Left ventricle myocardium inferior (tissue), 1 donor: ENCODE data around the gene NAT14. TPM values are rescaled to one million over a fixed set of nuclear protein-coding genes. Genes with fewer than 3 reads are reported as not detected.
A peak's percentile ranks its signal among the peaks of the same experiment; 100 is the strongest.
"Not testable (repeated sequence)": the region's sequence is repeated elsewhere in the genome, so short reads cannot be mapped to it uniquely, and the experiment has no call there.

Experiments
- DNase-seq: peaks from one replicate; pipeline ENCODE4 v3.0.0-alpha.2; 2020
- H3K27ac ChIP-seq: fragments of 200-600 bp; replicated peaks from 2 replicates; pipeline ENCODE4 v1.8.0; 2021
- H3K27me3 ChIP-seq: fragments of 200-600 bp; 2 replicates; pipeline ENCODE4 v1.8.0; 2021; ENCODE audit warnings: low read depth
- H3K36me3 ChIP-seq: fragments of 200-600 bp; 2 replicates; pipeline ENCODE4 v1.8.0; 2021
- H3K4me1 ChIP-seq: fragments of 200-600 bp; 2 replicates; pipeline ENCODE4 v1.8.0; 2021
- H3K4me3 ChIP-seq: fragments of 200-600 bp; 2 replicates; pipeline ENCODE4 v1.8.0; 2021; ENCODE audit warnings: mild to moderate bottlenecking, moderate library complexity
- H3K9me3 ChIP-seq: fragments of 200-600 bp; replicated peaks from 2 replicates; pipeline ENCODE4 v1.8.0; 2021
- CTCF ChIP-seq: fragments of 200-600 bp; IDR thresholded peaks from 2 replicates; pipeline ENCODE4 v1.8.0; 2021; ENCODE audit warnings: antibody characterized with exemption, mild to moderate bottlenecking, borderline replicate concordance
- intact Hi-C: fragments of 100-400 bp; cut with micrococcal nuclease; formaldehyde crosslinking; loops from one replicate; pipeline ENCODE4 v1.11.0; 2022
- total RNA-seq: library from RNA; stranded (reverse); fragmentation: NEBNext Ultra II Directional; extraction: Animal tissue kit (Norgen Biotek cat#: 25700); gene quantifications from one replicate; pipeline ENCODE4 v1.2.1, GENCODE V29; 2021
- donor health status: DM: no; HTN: yes; CAD: no; lungs with severe emphysema.

NAT14 gene
- total RNA-seq, 1 donor from 2014 or later, result 5.2 TPM

GRCh38 chr19:55493052-55493644 is 8.2 kb downstream of the NAT14 start:
- Histone ChIP-seq H3K27me3 (peaks cover 39% of the 10 kb centered on the region), H3K4me1 (peaks cover 34% of the 10 kb centered on the region), H3K27ac (peak overlapping the region; percentile 90), H3K36me3 (peaks cover 6% of the 10 kb centered on the region), H3K4me3 (peak overlapping the region; percentile 63), H3K9me3 (no peaks in the 10 kb centered on the region)
- intact Hi-C loops, result no loop called here
- TF ChIP-seq CTCF, result no peak
- DNase-seq, result no peak

GRCh38 chr19:55493645-55494171 is 8.7 kb downstream of the NAT14 start:
- intact Hi-C loops, result no loop called here
- Histone ChIP-seq H3K27ac (peak overlapping the region; percentile 90), H3K4me1 (peaks cover 30% of the 10 kb centered on the region)

DNA sequence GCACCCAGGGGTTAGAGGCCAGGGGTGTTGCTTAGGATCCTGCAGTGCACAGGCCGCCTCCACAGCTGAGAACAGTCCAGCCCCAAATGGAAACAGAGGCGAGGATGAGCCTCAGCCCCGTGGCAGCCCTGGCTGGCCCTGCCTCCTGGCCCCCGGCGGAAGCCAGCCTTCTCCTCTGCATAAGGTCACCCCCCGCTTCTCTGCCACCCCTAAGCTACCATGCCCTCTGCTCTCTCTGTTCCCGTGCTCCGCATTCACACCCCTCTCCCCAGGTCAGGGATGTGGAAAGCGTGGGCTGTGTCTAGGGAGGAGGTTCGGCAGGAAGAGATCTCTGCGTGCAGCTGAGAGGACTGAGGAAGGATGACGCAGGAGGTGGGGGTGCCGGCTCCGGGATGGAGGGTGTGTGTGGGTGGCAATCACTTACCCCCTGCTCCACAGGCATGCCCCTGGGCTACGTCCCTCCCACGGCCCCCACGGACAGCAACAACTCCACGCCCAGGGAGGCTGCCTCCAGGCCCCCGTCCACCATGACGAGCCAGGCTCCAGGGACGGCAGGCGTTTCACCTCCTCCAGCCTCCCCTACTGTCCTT is 9.3 kb downstream of the NAT14 start:
- Histone ChIP-seq H3K27ac (peak overlapping the region; percentile 90), H3K27me3 (peaks cover 36% of the 10 kb centered on the region), H3K4me1 (peaks cover 27% of the 10 kb centered on the region), H3K4me3 (peak overlapping the region; percentile 63), H3K9me3 (no peaks in the 10 kb centered on the region), H3K36me3 (peaks cover 6% of the 10 kb centered on the region)
- intact Hi-C loops, result no loop called here
- peak; percentile 68 for DNase-seq
- no peak for TF ChIP-seq CTCF

More at GRCh38 chr19:55493645-55494171, 8.7 kb downstream of the NAT14 start:
- no peak for DNase-seq
- no peaks in the 10 kb centered on the region for H3K9me3 ChIP-seq
- H3K27me3 ChIP-seq, result peaks cover 39% of the 10 kb centered on the region
- H3K36me3 ChIP-seq, result peaks cover 6% of the 10 kb centered on the region
- TF ChIP-seq CTCF, result no peak
- H3K4me3 ChIP-seq, result peak overlapping the region; percentile 63

DNA sequence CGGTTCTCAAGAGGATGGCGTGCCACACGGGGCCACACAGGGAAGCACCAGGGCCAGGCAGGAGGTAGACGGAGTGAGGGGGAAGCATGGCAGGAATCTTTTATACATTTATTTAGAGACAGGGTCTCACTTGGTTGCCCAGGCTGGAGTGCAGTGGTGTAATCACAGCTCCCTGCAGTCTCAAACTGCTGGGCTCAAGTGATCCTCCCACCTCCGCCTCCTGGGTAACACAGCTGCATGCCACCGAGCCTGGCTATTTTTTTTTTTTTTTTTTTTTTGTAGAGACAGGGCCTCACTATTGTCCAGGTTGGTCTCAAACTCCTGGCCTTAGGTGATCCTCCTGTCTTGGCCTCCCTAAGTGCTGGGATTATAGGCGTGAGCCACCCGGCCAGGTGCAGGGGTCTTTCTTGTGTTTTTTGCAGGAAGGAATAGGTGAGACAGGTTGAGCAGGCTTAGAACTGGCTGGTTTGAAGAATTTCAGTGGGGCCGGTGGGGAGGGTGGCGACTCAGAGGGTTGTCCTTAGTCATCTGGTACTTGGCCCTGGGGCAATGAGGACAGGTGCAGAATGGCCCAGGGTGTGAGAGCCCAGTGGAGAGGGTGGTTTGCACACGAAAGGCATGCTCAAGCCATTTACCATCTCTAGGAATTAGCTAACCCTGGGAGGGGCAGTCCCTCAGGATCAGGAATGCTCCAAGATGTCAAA is 10.8 kb downstream of the NAT14 start:
- Histone ChIP-seq H3K9me3 (no peaks in the 10 kb centered on the region), H3K36me3 (peaks cover 17% of the 10 kb centered on the region), H3K4me3 (no peak overlapping the region), H3K27ac (no peak overlapping the region), H3K4me1 (peaks cover 26% of the 10 kb centered on the region), H3K27me3 (peaks cover 29% of the 10 kb centered on the region)
- no peak for DNase-seq
- TF ChIP-seq CTCF, result no peak
- intact Hi-C loops, result no loop called here

DNA sequence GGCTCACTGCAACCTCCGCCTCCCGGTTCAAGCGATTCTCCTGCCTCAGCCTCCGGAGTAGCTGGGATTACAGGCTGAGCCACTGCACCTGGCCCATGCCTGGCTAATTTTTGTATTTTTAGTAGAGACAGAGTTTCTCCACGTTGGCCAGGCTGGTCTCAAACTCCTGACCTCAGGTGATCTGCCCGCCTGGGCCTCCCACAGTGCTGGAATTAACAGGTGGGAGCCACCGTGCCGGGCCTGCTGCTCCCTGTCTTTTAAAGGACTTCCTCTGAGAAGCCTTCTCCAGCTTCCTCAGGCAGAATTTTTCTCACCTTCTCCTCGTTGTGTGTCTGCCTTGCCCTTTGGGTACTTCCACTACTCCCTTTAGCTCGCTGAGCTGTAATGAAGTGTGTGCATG is 11.8 kb downstream of the NAT14 start:
- DNase-seq, H3K27ac ChIP-seq, H3K9me3 ChIP-seq, H3K4me3 ChIP-seq, intact Hi-C loops: not testable (repeated sequence)
- H3K27me3 ChIP-seq, result peaks cover 27% of the 10 kb centered on the region
- H3K36me3 ChIP-seq, result peaks cover 23% of the 10 kb centered on the region
- H3K4me1 ChIP-seq, result peaks cover 26% of the 10 kb centered on the region
